SH-SY5Y (cell line): ENCODE results near the gene LRRC2.

Experiments used
- GATA2 ChIP-seq: IDR thresholded peaks from 2 replicates; pipeline ENCODE4 v1.6.1; 2011; ENCODE audit warnings: mild to moderate bottlenecking, low read depth, low read length
- GATA3 ChIP-seq: IDR thresholded peaks from 2 replicates; pipeline ENCODE4 v1.6.1; 2011; ENCODE audit warnings: low read depth, mild to moderate bottlenecking, low read length, moderate library complexity

The LRRC2 gene

DNA sequence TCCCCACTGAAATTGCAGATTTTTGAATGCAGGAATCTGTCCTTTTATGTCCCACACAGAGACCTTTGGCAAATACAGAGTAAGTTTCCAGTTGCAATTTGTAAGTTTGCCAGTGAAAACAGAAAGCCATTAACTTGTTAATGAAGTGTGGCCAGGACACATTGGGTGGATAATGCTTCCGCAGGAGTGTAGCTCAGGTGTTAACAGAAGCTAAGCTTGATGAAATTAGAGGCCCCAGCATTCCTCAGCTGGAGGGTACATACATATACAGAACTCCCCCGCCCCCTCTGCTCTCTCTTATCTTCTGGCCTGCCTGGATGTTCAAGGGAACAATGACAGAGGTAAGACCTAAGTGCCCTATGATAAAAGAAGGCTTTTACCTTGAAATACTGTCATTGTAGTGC, 8.1 kb upstream of the LRRC2 start:
- no peak for TF ChIP-seq GATA2
- TF ChIP-seq GATA3, result no peak

DNA sequence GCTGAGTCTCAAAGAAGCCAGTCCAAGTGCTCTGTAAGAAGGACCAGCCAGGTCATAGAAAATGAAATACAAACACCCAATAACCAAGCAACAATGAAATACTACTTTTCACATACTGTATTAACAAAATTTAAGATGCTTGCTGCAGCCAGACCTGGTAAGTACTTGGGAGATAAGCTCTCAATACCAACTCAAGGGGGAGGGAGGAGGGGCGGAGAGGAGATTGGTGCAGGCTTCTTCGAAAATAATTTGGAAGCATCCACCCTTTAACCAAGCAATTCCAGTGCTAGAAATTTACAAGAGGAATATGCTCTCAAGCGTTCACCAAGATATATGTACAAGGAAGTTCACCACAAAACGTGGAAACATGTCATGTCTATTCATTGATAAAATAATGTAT, 7.6 kb upstream of the LRRC2 start:
- no peak for TF ChIP-seq GATA2
- TF ChIP-seq GATA3, result no peak

DNA sequence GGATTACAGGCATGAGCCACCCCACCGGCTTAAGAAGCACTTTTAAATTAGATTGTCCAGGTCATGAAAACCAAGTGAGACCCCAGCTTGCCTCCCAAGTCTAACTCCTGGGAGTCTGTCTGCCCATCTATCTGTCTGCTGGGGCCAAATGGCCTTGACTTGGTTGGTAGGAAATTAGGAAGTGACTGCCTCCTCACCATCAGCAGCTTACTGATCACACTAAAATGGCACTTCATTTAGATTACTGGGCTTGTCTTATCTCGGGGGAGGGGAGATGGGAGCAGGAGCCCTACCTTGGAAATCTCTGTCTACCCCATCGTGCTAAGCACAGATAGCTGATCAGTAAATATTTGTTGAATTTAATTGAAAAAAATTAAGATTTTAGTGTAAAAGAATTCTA, 5.6 kb upstream of the LRRC2 start:
- TF ChIP-seq GATA2, result no peak
- TF ChIP-seq GATA3, result no peak

DNA sequence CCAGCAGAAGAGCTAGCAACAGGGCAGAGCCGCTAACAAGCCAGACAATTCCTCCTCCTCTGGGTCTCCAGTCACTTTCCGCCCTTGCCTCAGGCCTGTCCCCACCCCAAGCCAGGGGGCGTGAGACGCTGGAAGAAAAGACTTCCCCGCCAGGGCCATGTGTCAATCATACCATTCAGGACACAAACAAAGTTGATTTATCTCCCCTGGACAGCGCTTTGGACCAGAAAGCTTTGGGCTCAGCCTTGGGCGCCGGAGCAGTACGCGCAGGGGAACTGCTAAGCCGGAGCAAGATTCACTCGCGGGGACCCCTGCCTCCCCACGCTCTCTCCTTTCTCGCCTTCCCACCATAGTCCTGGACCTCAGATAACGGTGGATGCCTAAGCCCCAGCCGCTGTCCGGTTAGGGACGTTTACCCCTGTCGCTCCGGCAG, 479 bp downstream of the LRRC2 start:
- no peak for TF ChIP-seq GATA2
- TF ChIP-seq GATA3, result no peak

DNA sequence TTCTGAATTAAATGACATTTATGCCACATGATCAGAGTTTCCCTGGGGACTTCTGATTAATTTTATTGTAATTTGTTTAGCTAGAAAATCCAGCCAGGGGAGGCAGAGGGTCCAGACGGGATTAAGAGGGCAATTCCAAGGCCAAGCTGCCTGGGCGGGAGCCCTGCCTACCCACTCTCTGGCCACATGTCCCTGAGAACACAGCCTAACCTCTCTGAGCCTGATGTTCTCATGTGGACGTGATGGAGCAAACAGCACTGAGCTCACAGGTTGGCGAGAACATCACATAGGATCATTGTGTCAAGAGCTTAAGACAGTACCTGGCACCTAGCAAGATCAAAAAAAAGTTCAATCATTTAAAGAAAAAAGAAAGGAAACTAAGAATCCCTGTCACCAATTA, 1.0 kb downstream of the LRRC2 start:
- TF ChIP-seq GATA3 (no peak), GATA2 (no peak)

DNA sequence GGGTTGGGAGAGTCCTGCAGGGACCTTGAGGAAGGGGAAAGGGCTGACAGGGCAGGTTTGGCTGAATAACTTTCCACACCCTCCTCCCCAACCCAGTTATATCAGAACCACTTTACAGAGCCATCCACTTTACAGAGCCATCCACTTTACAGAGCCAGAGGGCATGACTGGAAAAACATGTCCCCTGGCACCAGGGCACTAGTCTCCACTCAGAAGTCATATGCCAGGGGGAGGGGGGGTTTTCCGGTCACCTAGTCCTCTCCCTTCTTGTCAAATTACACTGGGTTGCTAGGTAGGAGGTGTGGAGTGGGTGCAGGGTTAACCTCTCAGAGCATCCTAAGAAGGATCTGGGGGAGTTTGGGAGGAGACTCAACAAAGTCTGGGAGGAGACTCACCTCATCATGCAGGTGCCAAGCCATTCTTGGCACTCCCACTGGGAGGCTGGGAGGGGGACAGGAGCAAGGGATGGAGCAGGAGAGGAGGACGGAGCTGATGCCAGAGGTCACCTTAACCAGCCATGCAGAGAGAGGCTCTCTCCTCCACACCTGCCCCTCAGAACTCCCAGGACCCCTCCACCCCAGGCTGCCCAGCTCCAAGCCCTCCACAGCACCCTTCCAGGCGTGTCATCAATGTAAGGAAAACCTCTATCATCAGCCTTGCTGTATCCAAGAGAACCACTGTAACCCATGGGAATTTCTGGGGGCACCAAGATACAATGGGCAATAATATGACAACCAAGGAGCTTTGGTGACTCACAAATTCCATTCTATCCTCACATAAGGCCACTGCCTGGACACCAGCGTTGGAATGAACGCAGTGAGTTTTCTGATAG, 1.7 kb downstream of the LRRC2 start:
- TF ChIP-seq GATA3 (no peak), GATA2 (no peak)

DNA sequence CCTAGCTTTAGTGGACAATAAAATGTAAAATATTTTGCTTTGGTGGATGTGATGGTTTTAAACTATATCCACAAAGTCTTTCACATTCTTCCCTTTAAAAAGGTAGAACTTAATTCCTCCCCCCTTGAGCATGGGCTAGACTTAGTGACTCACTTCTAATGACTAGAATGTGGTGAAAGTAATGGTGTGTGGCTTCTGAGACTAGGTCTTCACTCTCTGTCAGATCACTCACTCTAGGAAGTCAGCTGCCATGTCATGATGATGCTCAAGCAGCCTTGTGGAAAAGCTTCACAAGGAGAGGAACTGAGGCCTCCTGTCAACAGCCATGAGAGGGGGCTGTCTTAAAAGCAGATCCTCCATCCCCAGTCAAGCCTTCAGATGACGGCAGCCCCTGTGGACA, 4.2 kb downstream of the LRRC2 start:
- TF ChIP-seq GATA3 (no peak), GATA2 (no peak)

DNA sequence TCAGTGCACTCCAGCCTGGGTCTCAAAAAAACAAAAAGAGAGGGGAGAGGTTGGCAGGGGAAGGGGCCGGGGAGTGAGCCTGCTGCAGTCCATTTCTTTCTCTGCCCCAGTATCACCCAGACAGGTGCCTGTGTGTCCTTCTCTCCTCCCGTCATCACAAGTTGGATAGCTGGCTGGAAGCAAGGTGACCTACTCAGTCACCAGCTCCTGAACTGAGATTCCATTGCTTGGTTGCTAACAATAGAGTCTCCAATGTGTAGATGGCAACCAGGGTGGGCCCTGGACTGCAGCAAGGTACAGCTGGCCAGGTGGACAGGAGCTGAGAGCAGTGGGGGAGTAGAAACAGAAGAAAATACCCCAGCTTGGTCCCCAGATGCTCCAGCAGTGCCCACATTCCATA, 4.6 kb downstream of the LRRC2 start:
- TF ChIP-seq GATA3, result no peak
- TF ChIP-seq GATA2, result no peak

DNA sequence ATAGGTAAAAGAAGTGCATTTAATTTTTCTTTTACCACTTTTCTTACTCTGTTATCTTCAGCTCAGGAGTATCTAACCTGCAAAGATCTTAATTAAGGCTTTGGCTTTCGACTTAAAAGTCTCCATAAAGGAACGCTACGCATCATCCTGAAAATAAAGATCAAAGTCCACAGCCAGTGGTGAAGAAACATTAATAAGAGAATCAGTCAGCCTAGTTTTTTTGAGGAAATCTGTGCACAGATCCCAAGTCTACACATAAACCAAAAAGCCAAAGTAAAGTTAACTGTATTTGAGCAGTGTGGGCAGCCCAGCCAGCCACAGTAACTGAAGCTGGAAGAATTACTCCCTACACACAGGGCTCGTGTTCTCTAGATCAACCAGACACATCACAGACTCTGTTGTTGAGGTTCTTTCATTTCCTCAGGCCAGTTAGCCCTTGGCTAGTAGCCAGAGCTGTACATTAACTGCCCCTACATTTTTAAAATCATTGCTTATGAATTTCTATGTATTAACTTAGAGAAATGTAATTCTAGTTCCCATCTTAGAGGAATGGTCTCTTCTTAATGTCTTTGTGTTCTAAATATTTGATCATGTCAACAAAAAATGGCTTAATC, 6.9 kb downstream of the LRRC2 start:
- TF ChIP-seq GATA3 (no peak), GATA2 (no peak)

DNA sequence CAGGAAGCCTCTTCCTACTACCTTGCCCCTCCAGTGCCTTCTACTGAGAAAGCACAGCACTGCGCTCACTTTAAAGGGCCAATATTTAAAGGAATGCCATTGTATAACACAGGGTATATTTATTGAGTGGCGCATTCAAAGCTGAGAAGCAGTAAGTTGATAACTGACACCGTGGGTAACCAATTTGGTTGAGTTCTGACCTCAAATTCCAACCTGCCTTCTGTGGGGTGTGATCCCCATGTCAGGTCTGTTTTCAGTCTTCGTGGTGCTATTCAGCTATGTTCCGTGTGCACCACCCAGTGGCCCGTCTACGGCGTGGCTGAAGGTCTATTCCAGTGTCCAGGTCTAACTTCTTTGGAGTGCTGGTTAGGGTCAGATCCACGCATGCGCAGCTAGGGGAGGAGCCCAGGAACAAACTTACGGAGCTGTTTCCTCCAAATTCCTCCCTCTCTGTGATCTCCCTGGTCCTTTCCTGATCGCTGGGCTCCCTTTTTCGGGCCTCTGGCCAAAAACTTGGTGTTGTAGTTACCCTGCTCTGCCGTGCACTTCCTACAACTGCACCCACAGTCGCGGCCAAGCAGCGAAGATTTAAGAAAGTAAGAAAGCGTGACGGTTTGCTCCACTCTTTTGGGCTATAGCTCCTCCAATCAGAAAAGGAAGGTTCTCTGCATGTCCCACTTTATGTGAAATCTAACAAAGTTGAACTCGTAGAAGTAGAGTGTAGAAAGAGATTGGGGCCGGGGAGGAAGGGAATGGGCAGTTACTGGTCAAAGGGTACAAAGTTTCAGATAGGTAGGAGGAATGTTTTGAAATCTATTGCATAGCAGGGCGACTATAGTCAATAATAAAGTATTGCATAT, 7.7 kb downstream of the LRRC2 start:
- TF ChIP-seq GATA3, result no peak
- TF ChIP-seq GATA2, result no peak

DNA sequence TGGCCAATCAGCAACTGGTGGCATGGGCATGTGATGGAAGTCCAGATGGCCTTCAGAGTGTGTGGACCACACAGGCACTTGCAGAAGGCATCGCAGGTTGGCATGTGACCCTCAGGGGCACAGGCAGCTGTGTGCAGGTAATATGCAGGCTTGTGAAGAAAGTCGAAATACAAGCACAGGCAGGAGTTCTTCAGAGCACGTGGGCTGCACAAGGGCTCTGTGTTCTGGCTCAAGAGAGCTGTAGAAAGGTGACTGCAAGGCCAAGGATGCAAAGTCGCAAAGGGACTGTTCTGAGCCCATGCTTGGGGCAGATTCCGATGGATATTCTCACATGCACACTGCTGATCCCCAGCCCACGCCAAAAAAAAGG, 8.3 kb downstream of the LRRC2 start:
- TF ChIP-seq GATA3 (no peak), GATA2 (no peak)

DNA sequence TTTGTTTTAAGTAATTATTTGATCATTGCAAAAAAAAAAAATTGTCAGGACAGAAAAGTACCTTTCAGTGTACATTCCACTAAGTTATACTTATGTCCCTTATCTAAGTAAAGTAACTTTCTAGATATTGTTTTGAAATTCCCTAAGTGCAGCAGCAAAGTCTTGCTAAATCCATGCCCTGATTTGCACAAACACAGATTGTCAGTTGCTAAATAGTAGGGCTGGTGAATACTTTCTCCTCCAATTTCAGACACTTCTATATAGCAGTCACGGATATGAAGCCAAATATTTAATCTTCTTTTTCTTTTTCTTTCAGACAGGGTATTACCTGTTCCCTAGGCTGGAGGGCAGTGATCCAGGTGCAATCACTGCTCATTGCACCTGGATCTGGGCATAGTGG, 12.9 kb downstream of the LRRC2 start:
- no peak for TF ChIP-seq GATA3
- no peak for TF ChIP-seq GATA2

DNA sequence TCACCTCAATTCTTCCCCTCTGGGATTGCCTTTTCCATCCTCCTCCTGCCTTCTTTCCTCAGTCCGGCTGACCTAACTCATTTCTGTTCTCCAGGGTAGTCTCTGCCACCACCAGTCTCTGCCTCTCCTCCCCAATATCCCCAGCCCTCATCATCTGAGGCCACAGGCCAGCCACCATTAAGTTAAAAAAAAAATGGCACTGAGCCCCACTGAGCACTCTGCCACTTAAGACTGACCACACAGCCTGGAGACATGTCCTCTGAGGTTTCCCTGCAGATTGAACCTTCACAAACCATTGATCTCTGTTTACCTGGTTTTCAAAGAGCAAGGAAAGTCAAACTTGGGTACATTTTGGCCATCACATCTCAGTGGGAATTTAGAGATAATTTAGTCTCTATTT, 13.6 kb downstream of the LRRC2 start:
- no peak for TF ChIP-seq GATA2
- TF ChIP-seq GATA3, result no peak

DNA sequence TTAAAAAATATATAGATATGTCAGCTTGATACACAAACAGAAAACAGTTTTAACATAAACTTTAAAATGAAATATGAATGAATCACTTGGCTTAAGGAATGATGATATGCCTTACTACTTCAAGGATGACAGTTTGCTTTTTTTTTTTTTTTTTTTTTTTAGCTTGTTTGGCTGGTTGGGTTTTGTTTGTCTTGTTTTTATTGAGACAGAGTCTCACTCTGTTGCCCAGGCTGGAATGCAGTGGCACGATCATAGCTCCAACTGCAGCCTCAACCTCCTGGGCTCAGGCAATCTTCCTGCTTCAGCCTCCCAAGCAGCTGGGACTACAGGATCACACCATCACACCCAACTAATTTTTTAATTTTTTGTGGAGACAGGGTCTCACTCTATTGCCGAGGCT, 14.5 kb downstream of the LRRC2 start:
- TF ChIP-seq GATA3, result no peak
- no peak for TF ChIP-seq GATA2
